Spinal cord (tissue), 10 donors: ENCODE measurements around the gene KNG1. TPM values are rescaled to one million over a fixed set of nuclear protein-coding genes. Genes with fewer than 3 reads are reported as not detected.

Experiments
- DNase-seq, 6 donors: peaks; one replicate each; pipeline versions ENCODE4 v3.0.0 to v3.0.0-alpha.2; 2013 to 2015; ENCODE audit warnings: low spot score in 6 of 6, low read depth in 4 of 6
- H3K27ac ChIP-seq: one replicate; pipeline ENCODE4 v1.5.1; 2013; ENCODE audit warnings: low read depth, low read length, control low read depth
- H3K27me3 ChIP-seq: one replicate; pipeline ENCODE4 v1.6.1; 2013; ENCODE audit warnings: low read length; ENCODE audit not compliant: control insufficient read depth, insufficient read depth
- H3K36me3 ChIP-seq: one replicate; pipeline ENCODE4 v1.6.1; 2013; ENCODE audit warnings: low read length; ENCODE audit not compliant: control insufficient read depth, insufficient read depth
- H3K4me1 ChIP-seq: one replicate; pipeline ENCODE4 v1.6.1; 2013; ENCODE audit warnings: low read length; ENCODE audit not compliant: control insufficient read depth, insufficient read depth
- H3K4me3 ChIP-seq: one replicate; pipeline ENCODE4 v1.5.1; 2013; ENCODE audit warnings: low read depth, low read length, control low read depth
- H3K9me3 ChIP-seq: one replicate; pipeline ENCODE4 v1.6.1; 2013; ENCODE audit warnings: low read length; ENCODE audit not compliant: control insufficient read depth, insufficient read depth
- WGBS: methylation state at CpG from one replicate; pipeline ENCODE4 v1.1.5; 2013; ENCODE audit warnings: missing lambda C conversion rate; ENCODE audit not compliant: insufficient coverage; 5-methylcytosine and 5-hydroxymethylcytosine counted together
- polyA plus RNA-seq, 2 donors: library from polyadenylated mRNA; unstranded; fragments of 120-200 nt; gene quantifications; one replicate each; pipeline ENCODE4 v1.2.1, GENCODE V29; 2013; ENCODE audit not compliant: insufficient read length in 2 of 2
- total RNA-seq, 2 donors: library from RNA; depleted of rRNA in 1 of 2; stranded (reverse); fragments of 120-200 nt in 1 of 2; fragments of >200 nt in 1 of 2; gene quantifications; one replicate each; pipeline versions ENCODE4 v1.2.3 to v1.2.4, GENCODE V29; 2013 to 2014
- donor health status: healthy.

The KNG1 gene
- total and polyA plus RNA-seq, 4 donors: 0.17 to 0.63 (median 0.45) TPM; not detected in 1

DNA sequence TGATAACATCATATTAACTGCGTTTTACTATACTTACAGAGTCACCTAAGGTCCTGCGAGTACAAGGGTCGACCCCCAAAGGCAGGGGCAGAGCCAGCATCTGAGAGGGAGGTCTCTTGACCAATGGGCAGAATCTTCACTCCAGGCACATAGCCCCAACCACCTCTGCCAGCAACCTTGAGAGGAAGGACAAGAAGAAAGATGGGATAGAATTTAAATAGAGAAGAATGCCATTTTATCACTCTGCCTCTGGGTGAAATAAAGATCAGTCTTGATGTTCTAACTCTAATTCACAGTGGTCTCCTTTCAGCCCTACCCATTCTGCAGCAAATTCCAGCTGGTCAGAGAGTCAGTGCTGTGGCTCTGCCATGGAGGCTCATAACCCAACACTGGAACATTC is 26.5 kb downstream of the KNG1 start:
- Histone ChIP-seq H3K4me3 (no peak overlapping the region), H3K27ac (no peak overlapping the region), H3K9me3 (no peaks in the 10 kb centered on the region), H3K36me3 (no peaks in the 10 kb centered on the region), H3K27me3 (no peaks in the 10 kb centered on the region), H3K4me1 (no peaks in the 10 kb centered on the region)
- no peak for DNase-seq
- no CpG with 5 or more reads among the region's 3 CpGs for WGBS

DNA sequence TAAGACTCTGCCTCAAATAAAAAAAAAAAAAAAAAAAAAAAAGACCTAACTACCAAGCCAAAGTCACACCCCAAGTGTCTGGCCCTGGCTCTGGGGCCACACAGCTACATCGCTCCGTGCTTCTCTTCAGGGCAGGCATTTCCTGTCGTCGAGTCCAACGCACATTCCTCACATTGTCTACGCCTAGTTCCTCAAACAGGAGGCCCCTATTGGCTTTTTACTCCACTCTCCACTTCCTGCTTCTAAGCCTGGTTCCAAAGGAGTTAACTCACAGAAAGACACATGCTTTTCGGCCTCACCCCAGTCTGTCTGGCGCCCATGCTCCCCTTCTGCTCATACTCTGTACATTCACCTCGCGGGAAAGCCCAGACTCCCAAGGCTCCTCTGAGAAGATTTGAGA is 28.8 kb downstream of the KNG1 start:
- DNase-seq: peak in 1 of 6 donors; percentile 16
- no peak overlapping the region for H3K27ac ChIP-seq
- H3K27me3 ChIP-seq: no peaks in the 10 kb centered on the region
- no peaks in the 10 kb centered on the region for H3K36me3 ChIP-seq
- H3K4me3 ChIP-seq: no peak overlapping the region
- H3K9me3 ChIP-seq: no peaks in the 10 kb centered on the region
- whole genome bisulfite sequencing: 53% methylated on average over 10 of the region's 10 CpGs
- H3K4me1 ChIP-seq: no peaks in the 10 kb centered on the region

DNA sequence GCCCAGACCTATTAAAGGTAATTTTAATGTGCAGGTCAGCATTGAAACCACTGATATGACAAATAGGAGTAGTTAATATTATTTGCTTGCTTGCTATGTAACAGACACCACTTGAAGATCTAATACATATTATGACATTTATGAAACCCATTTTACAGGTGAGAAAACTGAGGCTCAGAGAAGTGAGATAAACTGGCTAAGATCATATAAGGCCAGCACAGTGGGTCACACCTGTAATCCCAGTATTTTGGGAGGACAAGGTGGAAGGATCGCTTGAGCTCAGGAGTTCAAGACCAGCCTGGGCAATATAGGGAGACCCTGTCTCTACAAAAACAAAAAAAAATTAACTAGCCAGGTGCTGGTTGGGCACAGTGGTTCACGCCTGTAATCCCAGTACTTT is 33.2 kb downstream of the KNG1 start:
- Histone ChIP-seq H3K4me1 (no peaks in the 10 kb centered on the region), H3K27ac (no peak overlapping the region), H3K27me3 (no peaks in the 10 kb centered on the region), H3K4me3 (no peak overlapping the region), H3K9me3 (no peaks in the 10 kb centered on the region), H3K36me3 (no peaks in the 10 kb centered on the region)
- WGBS: 100% methylated on average over 2 of the region's 2 CpGs
- no peak for DNase-seq

DNA sequence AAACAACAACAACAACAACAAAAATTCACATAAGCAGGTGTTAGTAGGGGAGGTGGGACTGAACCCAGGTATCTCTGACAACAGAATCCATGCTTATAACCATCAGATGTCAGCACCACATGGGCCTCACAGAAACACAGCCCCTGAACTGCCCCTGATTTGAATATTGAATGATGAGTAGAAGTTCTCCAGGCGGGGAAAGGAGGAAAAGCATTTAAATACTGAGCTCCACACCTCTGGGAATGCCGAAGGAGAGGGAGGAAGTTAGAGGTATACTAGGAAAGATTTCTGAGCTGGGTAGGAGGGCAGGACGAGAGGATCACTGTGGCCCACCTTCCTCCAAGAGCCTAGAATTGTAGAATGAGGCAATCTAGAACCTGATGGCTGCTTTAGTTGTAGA is 34.3 kb downstream of the KNG1 start:
- H3K9me3 ChIP-seq: no peaks in the 10 kb centered on the region
- H3K27me3 ChIP-seq: no peaks in the 10 kb centered on the region
- DNase-seq: no peak
- 88% methylated on average over 2 of the region's 3 CpGs for WGBS
- no peaks in the 10 kb centered on the region for H3K36me3 ChIP-seq
- H3K27ac ChIP-seq: no peak overlapping the region
- no peak overlapping the region for H3K4me3 ChIP-seq
- H3K4me1 ChIP-seq: no peaks in the 10 kb centered on the region

DNA sequence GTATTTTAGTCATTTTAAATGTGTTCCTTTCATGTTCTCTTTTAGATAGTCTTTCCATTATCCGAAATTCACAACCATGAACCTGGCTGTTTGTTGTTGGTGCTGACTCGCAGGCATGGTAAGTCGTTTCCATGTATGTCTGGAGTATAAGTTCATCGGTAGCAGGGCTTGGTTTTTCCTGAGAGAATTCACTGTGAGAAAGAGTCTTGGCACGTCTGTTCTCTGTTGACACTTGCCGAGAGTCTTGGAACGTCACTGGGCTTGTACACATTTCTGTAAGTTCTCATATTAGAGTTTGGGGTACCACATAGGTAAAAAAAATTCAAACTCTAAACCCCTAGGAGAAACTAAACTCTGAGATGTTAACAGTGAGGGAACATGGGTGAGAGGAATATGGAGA is 36.8 kb downstream of the KNG1 start:
- Histone ChIP-seq H3K36me3 (no peaks in the 10 kb centered on the region), H3K4me1 (no peaks in the 10 kb centered on the region), H3K9me3 (no peaks in the 10 kb centered on the region), H3K27ac (no peak overlapping the region), H3K4me3 (no peak overlapping the region), H3K27me3 (no peaks in the 10 kb centered on the region)
- DNase-seq: no peak
- 95% methylated on average over 3 of the region's 7 CpGs for WGBS

DNA sequence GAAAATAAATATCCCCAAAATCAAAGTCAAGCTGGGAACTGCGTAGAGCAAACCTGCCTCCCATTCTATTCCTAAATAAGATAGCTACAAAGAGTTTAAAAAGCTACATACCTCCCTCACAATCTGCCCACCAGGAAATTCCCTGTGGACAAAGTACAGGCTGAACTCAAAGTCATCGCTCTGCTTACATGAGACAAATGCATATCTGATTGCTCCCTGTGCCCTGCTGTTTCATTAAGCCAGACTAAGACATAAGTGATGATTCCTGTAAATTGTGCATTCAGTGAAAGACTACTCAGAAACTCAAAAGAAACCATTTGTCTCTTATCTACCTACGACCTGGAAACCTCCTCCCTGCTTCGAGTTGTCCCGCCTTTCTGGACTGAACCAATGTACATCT is 37.7 kb downstream of the KNG1 start:
- H3K27ac ChIP-seq: no peak overlapping the region
- H3K36me3 ChIP-seq: no peaks in the 10 kb centered on the region
- 95% methylated on average over 5 of the region's 5 CpGs for whole genome bisulfite sequencing
- no peaks in the 10 kb centered on the region for H3K4me1 ChIP-seq
- H3K9me3 ChIP-seq: no peaks in the 10 kb centered on the region
- no peaks in the 10 kb centered on the region for H3K27me3 ChIP-seq
- no peak for DNase-seq
- H3K4me3 ChIP-seq: no peak overlapping the region

DNA sequence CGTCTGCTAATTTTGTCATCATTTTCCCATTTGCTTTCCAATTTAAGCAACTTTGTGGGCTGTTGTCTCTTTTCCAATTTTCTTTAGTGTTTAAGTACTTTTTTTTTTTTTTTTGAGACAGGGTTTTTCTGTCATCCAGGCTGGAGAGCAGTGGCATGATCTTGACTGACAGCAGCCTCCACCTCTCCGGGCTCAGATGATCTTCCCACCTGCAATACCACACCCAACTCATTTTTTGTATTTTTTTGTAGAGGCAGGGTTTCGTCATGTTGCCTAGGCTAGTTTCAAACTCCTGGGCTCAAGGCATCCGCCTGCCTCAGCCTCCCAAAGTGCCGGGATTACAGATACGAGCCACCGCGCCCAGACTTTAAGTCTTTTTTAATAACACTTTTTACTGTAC is 40.1 kb downstream of the KNG1 start:
- no peak for DNase-seq
- H3K36me3 ChIP-seq: no peaks in the 10 kb centered on the region
- WGBS: 87% methylated on average over 3 of the region's 8 CpGs
- H3K27ac ChIP-seq: no peak overlapping the region
- H3K27me3 ChIP-seq: no peaks in the 10 kb centered on the region
- no peak overlapping the region for H3K4me3 ChIP-seq
- H3K9me3 ChIP-seq: no peaks in the 10 kb centered on the region
- no peaks in the 10 kb centered on the region for H3K4me1 ChIP-seq

DNA sequence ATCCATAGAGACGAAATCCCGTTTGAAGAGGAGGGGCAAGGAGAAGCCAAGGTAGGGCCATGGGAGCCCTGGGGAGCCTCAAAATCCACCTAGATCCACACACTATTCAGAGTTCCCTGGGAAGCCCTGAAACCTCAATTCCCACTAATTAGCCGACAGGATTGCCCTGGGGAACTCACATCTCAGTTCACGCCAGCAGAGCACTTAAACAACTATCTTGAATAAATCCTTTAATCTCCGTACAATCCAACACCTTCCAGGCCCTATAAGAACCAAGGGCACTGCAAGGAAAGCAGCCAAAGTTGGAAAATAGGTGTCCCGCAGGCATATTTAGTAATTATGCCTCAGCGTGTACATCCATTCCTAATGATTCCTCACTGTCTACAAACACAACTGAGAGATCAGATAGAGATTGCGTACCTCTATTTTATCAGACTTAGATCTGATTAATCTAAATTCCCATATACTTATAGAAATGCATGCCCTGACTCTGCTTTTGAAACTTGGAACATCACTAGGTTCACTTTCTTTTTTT is 40.6 kb downstream of the KNG1 start:
- 84% methylated on average over 5 of the region's 8 CpGs for WGBS

DNA sequence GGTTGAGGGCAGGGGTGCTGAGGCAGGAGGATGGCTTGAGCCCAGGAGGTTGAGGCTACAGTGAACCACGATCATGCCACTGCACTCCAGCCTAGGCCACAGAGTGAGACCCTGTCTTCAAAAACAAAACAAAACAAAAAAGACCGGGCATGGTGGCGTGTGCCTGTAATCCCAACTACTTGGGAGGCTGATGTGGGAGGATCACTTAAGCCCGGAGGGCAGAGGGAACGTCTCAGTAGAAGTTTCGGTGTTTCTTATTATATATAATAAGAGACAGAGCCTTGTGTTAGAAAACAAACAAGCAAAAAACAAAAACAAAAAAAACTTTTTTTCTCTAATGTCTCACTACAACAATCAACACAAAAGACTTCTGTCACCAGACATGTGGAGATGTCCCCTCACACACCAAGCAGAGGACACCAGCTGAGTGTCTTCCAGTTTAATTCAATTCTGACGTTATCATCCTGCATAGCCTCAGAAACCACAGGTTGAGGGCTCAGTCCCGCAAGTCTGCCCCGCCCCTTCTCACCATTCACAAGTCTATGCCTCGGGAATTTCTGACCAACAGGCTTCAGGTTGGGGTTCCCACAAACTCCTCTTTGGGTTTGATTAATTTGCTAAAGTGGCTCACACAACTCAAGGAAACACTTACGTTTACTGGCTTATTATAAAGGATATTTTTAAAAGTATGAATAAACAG is 42.2 kb downstream of the KNG1 start:
- H3K27ac ChIP-seq: no peak overlapping the region
- H3K9me3 ChIP-seq: no peaks in the 10 kb centered on the region
- WGBS: 43% methylated on average over 1 of the region's 11 CpGs
- H3K4me1 ChIP-seq: no peaks in the 10 kb centered on the region
- DNase-seq: no peak
- no peak overlapping the region for H3K4me3 ChIP-seq
- H3K27me3 ChIP-seq: no peaks in the 10 kb centered on the region
- no peaks in the 10 kb centered on the region for H3K36me3 ChIP-seq

More for the DNA sequence above, 40.6 kb downstream of the KNG1 start:
- Histone ChIP-seq H3K4me1 (no peaks in the 10 kb centered on the region), H3K36me3 (no peaks in the 10 kb centered on the region), H3K4me3 (no peak overlapping the region), H3K27me3 (no peaks in the 10 kb centered on the region), H3K27ac (no peak overlapping the region), H3K9me3 (no peaks in the 10 kb centered on the region)
- no peak for DNase-seq

DNA sequence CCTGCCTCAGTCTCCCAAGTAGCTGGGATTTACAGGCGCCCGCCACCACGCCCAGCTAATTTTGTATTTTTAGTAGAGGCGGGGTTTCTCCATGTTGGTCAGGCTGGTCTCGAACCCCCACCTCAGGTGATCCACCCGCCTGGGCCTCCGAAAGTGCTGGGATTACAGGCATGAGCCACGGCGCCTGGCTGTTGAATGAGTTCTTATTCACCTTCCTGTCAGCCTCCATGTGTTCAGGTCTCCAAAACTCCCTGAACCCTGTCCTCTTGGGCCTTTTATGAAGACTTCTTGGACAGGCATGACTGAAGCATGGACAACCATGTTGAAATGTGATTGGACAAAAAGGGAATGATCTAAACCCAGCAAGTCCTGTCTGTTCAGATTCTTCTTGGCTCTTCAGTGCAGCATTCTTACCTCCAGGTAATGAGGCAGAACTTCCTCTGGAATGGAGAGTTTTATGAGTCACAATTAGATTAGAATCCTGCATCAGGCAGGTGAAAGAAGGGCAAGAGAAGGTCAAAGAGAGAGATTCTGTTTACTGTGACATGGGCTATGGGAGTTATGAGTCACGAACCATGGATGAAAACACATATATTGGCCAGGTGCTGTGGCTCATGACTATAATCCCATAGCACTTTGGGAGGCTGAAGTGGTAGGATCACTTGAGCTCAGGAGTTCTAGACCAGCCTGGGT is 43.1 kb downstream of the KNG1 start:
- H3K9me3 ChIP-seq: no peaks in the 10 kb centered on the region
- no peaks in the 10 kb centered on the region for H3K27me3 ChIP-seq
- DNase-seq: no peak
- H3K36me3 ChIP-seq: no peaks in the 10 kb centered on the region
- no peaks in the 10 kb centered on the region for H3K4me1 ChIP-seq
- H3K4me3 ChIP-seq: no peak overlapping the region
- 95% methylated on average over 10 of the region's 10 CpGs for WGBS
- H3K27ac ChIP-seq: no peak overlapping the region
